H1 (cell line): ENCODE data around the gene SCAPER. TPM values are rescaled to one million over a fixed set of nuclear protein-coding genes. Genes with fewer than 3 reads are reported as not detected.

Experiments
- CTCF ChIA-PET: fragments of 300-600 bp; sonication (Branson Sonifier 250); formaldehyde crosslinking; loops from one replicate; lab custom pipeline; 2021; ENCODE audit not compliant: partially characterized antibody; lab: Charles Lee
- POLR2A ChIA-PET: fragments of 300-600 bp; sonication (Branson Sonifier 250); formaldehyde crosslinking; loops from one replicate; lab custom pipeline; 2021; ENCODE audit warnings: inconsistent platforms; ENCODE audit not compliant: partially characterized antibody; lab: Charles Lee
- DNase-seq, 2 experiments: peaks; one replicate each; pipeline versions ENCODE4 v3.0.0 to v3.0.0-alpha.2; 2010 to 2022; ENCODE audit warnings: low spot score in 2 of 2, low read depth in 1 of 2, mixed read lengths in 1 of 2
- FAIRE-seq: peaks from 2 replicates; lab custom pipeline; 2011; peaks lifted over from hg19 to GRCh38; lab: Jason Lieb, UNC
- H2AFZ ChIP-seq: 2 replicates; pipeline ENCODE4 v1.8.1; 2012; ENCODE audit warnings: low read length, inconsistent platforms
- H2AK5ac ChIP-seq: 2 replicates; pipeline ENCODE4 v1.6.1; 2013; ENCODE audit warnings: low read depth, low read length
- H2BK120ac ChIP-seq: replicated peaks from 2 replicates; pipeline ENCODE3; 2013; ENCODE audit warnings: low read depth, low read length, inconsistent platforms
- H2BK12ac ChIP-seq: 2 replicates; pipeline ENCODE4 v1.6.1; 2013; ENCODE audit warnings: low read depth, low read length
- H2BK15ac ChIP-seq: 2 replicates; pipeline ENCODE4 v1.6.1; 2013; ENCODE audit warnings: low read length
- H2BK20ac ChIP-seq: 2 replicates; pipeline ENCODE4 v1.6.1; 2013; ENCODE audit warnings: low read length
- H2BK5ac ChIP-seq: 2 replicates; pipeline ENCODE4 v1.6.1; 2013; ENCODE audit warnings: low read depth, low read length
- H3K14ac ChIP-seq: 2 replicates; pipeline ENCODE4 v1.6.1; 2013; ENCODE audit warnings: inconsistent platforms; ENCODE audit not compliant: insufficient read length
- H3K18ac ChIP-seq: 2 replicates; pipeline ENCODE4 v1.6.1; 2013; ENCODE audit warnings: low read length; ENCODE audit errors: extremely low read depth
- H3K23ac ChIP-seq: 2 replicates; pipeline ENCODE4 v1.6.1; 2013; ENCODE audit warnings: inconsistent platforms; ENCODE audit not compliant: insufficient read length
- H3K23me2 ChIP-seq: 2 replicates; pipeline ENCODE4 v1.6.1; 2013; ENCODE audit warnings: low read depth, low read length
- H3K27ac ChIP-seq: 2 replicates; pipeline ENCODE4 v1.6.1; 2011; ENCODE audit warnings: low read depth, low read length, inconsistent platforms
- H3K27me3 ChIP-seq, 4 experiments: replicated peaks in 1 of 4; 1 replicate in 1 of 4; 2 replicates in 3 of 4; pipeline versions ENCODE4 v1.6.1 to v1.8.1; 2011 to 2013; ENCODE audit warnings: low read length in 3 of 4, mild to moderate bottlenecking in 3 of 4, inconsistent platforms in 2 of 4, mixed read lengths in 2 of 4, moderate library complexity in 1 of 4; ENCODE audit not compliant: control insufficient read depth in 3 of 4, insufficient read depth in 3 of 4; ENCODE audit errors: extremely low read depth in 1 of 4
- H3K36me3 ChIP-seq, 4 experiments: 2 replicates each; pipeline versions ENCODE4 v1.6.1 to v1.8.1; 2011 to 2013; ENCODE audit warnings: mild to moderate bottlenecking in 4 of 4, low read length in 3 of 4, moderate library complexity in 2 of 4, control low read depth in 1 of 4, inconsistent platforms in 1 of 4; ENCODE audit not compliant: insufficient read depth in 4 of 4, control insufficient read depth in 2 of 4
- H3K4ac ChIP-seq: replicated peaks from 2 replicates; pipeline ENCODE3; 2013; ENCODE audit warnings: low read length, low read depth, mixed read lengths, inconsistent platforms; ENCODE audit not compliant: insufficient read length
- H3K4me1 ChIP-seq, 4 experiments: replicated peaks in 1 of 4; 1 replicate in 1 of 4; 2 replicates in 3 of 4; pipeline versions ENCODE4 v1.6.1 to v1.8.1; 2011 to 2013; ENCODE audit warnings: low read length in 3 of 4, inconsistent platforms in 2 of 4, mixed read lengths in 1 of 4; ENCODE audit not compliant: insufficient read depth in 4 of 4, control insufficient read depth in 3 of 4
- H3K4me2 ChIP-seq, 2 experiments: 2 replicates each; pipeline versions ENCODE4 v1.6.1 to v1.8.1; 2011 to 2013; ENCODE audit warnings: low read depth in 2 of 2, low read length in 2 of 2, control low read depth in 1 of 2, inconsistent platforms in 1 of 2, mild to moderate bottlenecking in 1 of 2; ENCODE audit not compliant: insufficient read depth in 1 of 2
- H3K4me3 ChIP-seq, 4 experiments: fragments of 200-600, 300-600 bp in 1 of 4; sonication (generic), shearing (Covaris generic), sonication (Bioruptor Twin) in 1 of 4; 2 replicates each; pipeline versions ENCODE4 v1.5.1 to v1.8.1; 2011 to 2016; ENCODE audit warnings: low read length in 4 of 4, low read depth in 3 of 4, control low read depth in 2 of 4, inconsistent platforms in 2 of 4, mild to moderate bottlenecking in 2 of 4, mixed read lengths in 1 of 4, moderate library complexity in 1 of 4; ENCODE audit not compliant: insufficient read depth in 2 of 4; ENCODE audit errors: extremely low read depth in 1 of 4
- H3K56ac ChIP-seq: replicated peaks from 2 replicates; pipeline ENCODE3; 2013; ENCODE audit warnings: low read depth, mild to moderate bottlenecking, mixed read lengths, low read length, inconsistent platforms; ENCODE audit not compliant: insufficient read length
- H3K79me1 ChIP-seq: 2 replicates; pipeline ENCODE4 v1.6.1; 2013; ENCODE audit warnings: low read depth, low read length, control low read depth
- H3K79me2 ChIP-seq, 2 experiments: 2 replicates each; pipeline versions ENCODE4 v1.6.1 to v1.8.1; 2012 to 2013; ENCODE audit warnings: low read length in 2 of 2, mild to moderate bottlenecking in 2 of 2, inconsistent platforms in 1 of 2; ENCODE audit not compliant: insufficient read depth in 2 of 2, control insufficient read depth in 1 of 2
- H3K9ac ChIP-seq, 4 experiments: replicated peaks in 1 of 4; 1 replicate in 1 of 4; 2 replicates in 3 of 4; pipeline versions ENCODE4 v1.6.1 to v1.8.1; 2011 to 2013; ENCODE audit warnings: low read depth in 3 of 4, low read length in 3 of 4, control low read depth in 2 of 4, mild to moderate bottlenecking in 2 of 4, moderate library complexity in 2 of 4, inconsistent platforms in 1 of 4; ENCODE audit errors: extremely low read depth in 1 of 4
- H3K9me3 ChIP-seq, 2 experiments: 2 replicates each; pipeline versions ENCODE4 v1.6.1 to v1.8.1; 2012 to 2013; ENCODE audit warnings: mild to moderate bottlenecking in 2 of 2, moderate library complexity in 2 of 2, control low read depth in 1 of 2, inconsistent platforms in 1 of 2, low read depth in 1 of 2, low read length in 1 of 2, mixed read lengths in 1 of 2; ENCODE audit not compliant: insufficient read depth in 2 of 2
- H4K20me1 ChIP-seq, 2 experiments: replicated peaks in 1 of 2; 2 replicates each; pipeline versions ENCODE3 to v1.8.1; 2011 to 2013; ENCODE audit warnings: inconsistent platforms in 2 of 2, low read length in 2 of 2, mild to moderate bottlenecking in 1 of 2; ENCODE audit not compliant: insufficient read depth in 2 of 2, control insufficient read depth in 1 of 2
- H4K5ac ChIP-seq: 2 replicates; pipeline ENCODE4 v1.6.1; 2013; ENCODE audit warnings: low read length, low read depth, mixed read lengths, inconsistent platforms; ENCODE audit not compliant: insufficient read length
- H4K8ac ChIP-seq: 2 replicates; pipeline ENCODE4 v1.8.0; 2013; ENCODE audit warnings: mild to moderate bottlenecking, moderate library complexity, low read length, inconsistent platforms; ENCODE audit not compliant: insufficient read depth; ENCODE audit errors: extremely low read depth
- H4K91ac ChIP-seq: replicated peaks from 2 replicates; pipeline ENCODE3; 2013; ENCODE audit warnings: low read length, mixed read lengths, inconsistent platforms; ENCODE audit not compliant: insufficient read length
- CREB1 ChIP-seq: IDR thresholded peaks from 2 replicates; pipeline ENCODE4 v1.6.1; 2012; ENCODE audit warnings: inconsistent platforms
- CTBP2 ChIP-seq: IDR thresholded peaks from 2 replicates; pipeline ENCODE4 v1.7.0; 2011; ENCODE audit warnings: borderline replicate concordance, mild to moderate bottlenecking, moderate library complexity, mixed read lengths, low read length; ENCODE audit not compliant: insufficient read depth, insufficient read length
- EZH2 ChIP-seq: fragments of 200-600 bp; sonication (generic); IDR thresholded peaks from 2 replicates; pipeline ENCODE4 v1.7.1; 2012; ENCODE audit warnings: low read depth, mild to moderate bottlenecking, moderate library complexity, low read length, inconsistent platforms; ENCODE audit not compliant: severe bottlenecking
- FOSL1 ChIP-seq: IDR thresholded peaks from 2 replicates; pipeline ENCODE4 v1.6.1; 2011; ENCODE audit warnings: mild to moderate bottlenecking, low read depth, low read length, moderate library complexity; ENCODE audit not compliant: insufficient read depth
- GTF2F1 ChIP-seq: IDR thresholded peaks from 2 replicates; pipeline ENCODE4 v1.6.1; 2012; ENCODE audit warnings: low read depth, low read length, improper control_type of control experiment, borderline replicate concordance
- HDAC2 ChIP-seq, 2 experiments: fragments of 300-600 bp in 1 of 2; sonication (generic) in 1 of 2; IDR thresholded peaks; 2 replicates each; pipeline ENCODE4 v1.6.1; 2011 to 2012; ENCODE audit warnings: low read depth in 2 of 2, low read length in 2 of 2, mild to moderate bottlenecking in 2 of 2, moderate library complexity in 2 of 2, borderline replicate concordance in 1 of 2, inconsistent platforms in 1 of 2
- HDAC6 ChIP-seq: IDR thresholded peaks from one replicate; pipeline ENCODE4 v1.7.1; 2012; ENCODE audit warnings: low read depth, mild to moderate bottlenecking, inconsistent platforms, low read length, moderate library complexity
- MAFK ChIP-seq: IDR thresholded peaks from 2 replicates; pipeline ENCODE4 v1.6.1; 2012; ENCODE audit warnings: low read depth, mild to moderate bottlenecking, improper control_type of control experiment, low read length
- RXRA ChIP-seq: IDR thresholded peaks from 2 replicates; pipeline ENCODE4 v1.6.1; 2011; ENCODE audit warnings: low read depth, mild to moderate bottlenecking, low read length, moderate library complexity; ENCODE audit not compliant: insufficient read depth
- SIN3A ChIP-seq, 2 experiments: IDR thresholded peaks in 1 of 2; conservative IDR thresholded peaks in 1 of 2; 2 replicates each; pipeline ENCODE4 v1.6.1; 2011 to 2012; ENCODE audit warnings: low read length in 2 of 2, improper control_type of control experiment in 1 of 2, low read depth in 1 of 2, mild to moderate bottlenecking in 1 of 2
- SP4 ChIP-seq: IDR thresholded peaks from 2 replicates; pipeline ENCODE4 v1.6.1; 2012; ENCODE audit warnings: low read length, inconsistent platforms
- TEAD4 ChIP-seq: IDR thresholded peaks from 2 replicates; pipeline ENCODE4 v1.6.1; 2012; ENCODE audit warnings: low read depth, low read length, inconsistent platforms, mixed read lengths
- YY1 ChIP-seq: IDR thresholded peaks from 2 replicates; pipeline ENCODE4 v1.6.1; 2011; ENCODE audit warnings: low read depth, mild to moderate bottlenecking, low read length
- WGBS, 2 experiments: shearing (Covaris generic) in 1 of 2; methylation state at CpG; one replicate each; pipeline versions ENCODE4 v1.1.6 to v1.1.7; 2013 to 2015; ENCODE audit warnings: low lambda C conversion rate in 2 of 2, mixed read lengths in 2 of 2, inconsistent platforms in 1 of 2, low coverage in 1 of 2, missing lambda C conversion rate in 1 of 2; ENCODE audit not compliant: insufficient replicate concordance in 2 of 2, insufficient coverage in 1 of 2, insufficient read length in 1 of 2; ENCODE audit errors: extremely low coverage in 1 of 2, missing lambda C conversion rate in 1 of 2; 5-methylcytosine and 5-hydroxymethylcytosine counted together
- polyA plus RNA-seq, 7 experiments: library from polyadenylated mRNA; depleted of rRNA in 3 of 7; stranded (reverse) in 5 of 7; unstranded in 2 of 7; fragments of >200 nt in 5 of 7; fragments of 200-250 nt in 2 of 7; gene quantifications; 1 replicate in 5 of 7; 2 replicates in 1 of 7; 4 replicates in 1 of 7; pipeline versions ENCODE4 v1.2.1 to v1.2.3, GENCODE V29; 2011 to 2013; ENCODE audit warnings: missing spikeins in 2 of 7, mixed read lengths in 2 of 7
- total RNA-seq: library from RNA; stranded (reverse); fragmentation: NEBNext Ultra II Directional; extraction: Animal tissue kit (Norgen Biotek cat#: 25700); gene quantifications from 2 replicates; pipeline ENCODE4 v1.2.1, GENCODE V29; 2021
- TF ChIP-seq, protein P1 (sequence below): IDR thresholded peaks from 2 replicates; pipeline ENCODE4 v1.6.1; 2011; ENCODE audit warnings: low read length, improper control_type of control experiment

SCAPER gene
- total and polyA plus RNA-seq, 2 of the 8 experiments (the other 6 are each of a cell fraction or from before 2014, with no cell fraction given) = 1.6 to 6.8 TPM

- no peaks in the 10 kb centered on the region for H3K36me3 ChIP-seq
- H2BK20ac ChIP-seq = no peak overlapping the region
- no peak overlapping the region for H3K23ac ChIP-seq
- no peak overlapping the region for H2BK12ac ChIP-seq
- H3K9ac ChIP-seq = no peak overlapping the region
- H3K56ac ChIP-seq = no peak overlapping the region
- no peak overlapping the region for H2AFZ ChIP-seq
- H3K4me1 ChIP-seq = no peaks in the 10 kb centered on the region
- H3K4me2 ChIP-seq = no peak overlapping the region
- no peak overlapping the region for H2BK15ac ChIP-seq
- H3K79me1 ChIP-seq = no peaks in the 10 kb centered on the region
- no peak overlapping the region for H4K91ac ChIP-seq
- no peaks in the 10 kb centered on the region for H3K23me2 ChIP-seq
- H3K4me3 ChIP-seq = no peak overlapping the region
- POLR2A ChIA-PET = no interaction called here
- FAIRE-seq (no peak), DNase-seq (no peak)
- no peaks in the 10 kb centered on the region for H3K9me3 ChIP-seq
- H3K14ac ChIP-seq = no peak overlapping the region
- no peaks in the 10 kb centered on the region for H4K20me1 ChIP-seq
- H3K27me3 ChIP-seq = no peaks in the 10 kb centered on the region
- no peak overlapping the region for H3K27ac ChIP-seq
- no peak overlapping the region for H2AK5ac ChIP-seq
- no peak overlapping the region for H2BK120ac ChIP-seq
- WGBS, 2 experiments = 93% methylated on average over 1 of the region's 1 CpG; no CpG with 5 or more reads in 1 of the 2 experiments
- no peak overlapping the region for H3K4ac ChIP-seq
- H4K8ac ChIP-seq = no peak overlapping the region
- H3K18ac ChIP-seq = no peak overlapping the region
- H4K5ac ChIP-seq = no peak overlapping the region
- H2BK5ac ChIP-seq = no peak overlapping the region
- H3K79me2 ChIP-seq = no peaks in the 10 kb centered on the region
- CTCF ChIA-PET = no interaction called here
- TF ChIP-seq RXRA = no peak
- TF ChIP-seq, protein P1, sequence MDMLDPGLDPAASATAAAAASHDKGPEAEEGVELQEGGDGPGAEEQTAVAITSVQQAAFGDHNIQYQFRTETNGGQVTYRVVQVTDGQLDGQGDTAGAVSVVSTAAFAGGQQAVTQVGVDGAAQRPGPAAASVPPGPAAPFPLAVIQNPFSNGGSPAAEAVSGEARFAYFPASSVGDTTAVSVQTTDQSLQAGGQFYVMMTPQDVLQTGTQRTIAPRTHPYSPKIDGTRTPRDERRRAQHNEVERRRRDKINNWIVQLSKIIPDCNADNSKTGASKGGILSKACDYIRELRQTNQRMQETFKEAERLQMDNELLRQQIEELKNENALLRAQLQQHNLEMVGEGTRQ = no peak
- TF ChIP-seq GTF2F1 = no peak
- TF ChIP-seq HDAC2 (IDR thresholded peaks at IDR 0.05; ENCODE audit: borderline replicate concordance in 1 of 2, low read depth in 2 of 2, low read length in 2 of 2) = no peak
- no peak for TF ChIP-seq FOSL1
- no peak for TF ChIP-seq SP4
- no peak for TF ChIP-seq YY1
- no peak for TF ChIP-seq CTBP2
- TF ChIP-seq EZH2 = no peak
- no peak for TF ChIP-seq SIN3A (conservative IDR thresholded peaks at IDR 0.05 in 1 of 2, IDR thresholded peaks at IDR 0.05 in 1 of 2; ENCODE audit: low read depth in 1 of 2, low read length in 2 of 2)
- TF ChIP-seq CREB1 = no peak
- no peak for TF ChIP-seq TEAD4
- TF ChIP-seq HDAC6 = no peak
- TF ChIP-seq MAFK = no peak
These were observed 455.7 kb downstream of the SCAPER start for GRCh38 chr15:76449455-76449854.
